NCI-H1105 treated with DMSO at 0.1 percent for 48 hours (cell line): ENCODE results near the gene UBE2L6.
"Not testable (repeated sequence)": the region's sequence is repeated elsewhere in the genome, so short reads cannot be mapped to it uniquely, and the experiment has no call there.

Experiments
- DNase-seq: peaks from one replicate; lab custom pipeline; 2025; lab: John Stamatoyannopoulos, UW

The UBE2L6 gene

GRCh38 chr11:57566905-57567514 lies 462 bp downstream of the UBE2L6 start:
- DNase-seq, result no peak

GRCh38 chr11:57566005-57566904 lies 1.2 kb downstream of the UBE2L6 start:
- no peak for DNase-seq

DNA sequence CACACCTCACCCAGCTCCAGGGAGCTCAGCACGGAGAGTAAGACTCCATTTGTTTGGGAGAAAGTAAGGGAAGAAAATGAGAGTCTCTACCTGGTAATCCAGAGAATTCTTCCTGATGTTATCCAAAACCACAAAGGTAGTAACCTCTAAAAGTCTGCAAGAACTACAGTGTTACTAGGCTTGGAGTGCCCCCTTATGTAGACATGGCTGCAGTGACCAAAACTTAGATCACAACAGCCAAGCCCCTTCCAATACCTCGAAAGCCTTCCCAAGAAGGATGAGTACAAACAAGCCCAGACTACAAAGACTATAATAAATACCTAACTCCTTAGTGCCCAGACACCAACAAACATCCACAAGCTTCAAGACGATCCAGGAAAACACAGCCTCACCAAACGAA lies 4.9 kb downstream of the UBE2L6 start:
- DNase-seq, result no peak

DNA sequence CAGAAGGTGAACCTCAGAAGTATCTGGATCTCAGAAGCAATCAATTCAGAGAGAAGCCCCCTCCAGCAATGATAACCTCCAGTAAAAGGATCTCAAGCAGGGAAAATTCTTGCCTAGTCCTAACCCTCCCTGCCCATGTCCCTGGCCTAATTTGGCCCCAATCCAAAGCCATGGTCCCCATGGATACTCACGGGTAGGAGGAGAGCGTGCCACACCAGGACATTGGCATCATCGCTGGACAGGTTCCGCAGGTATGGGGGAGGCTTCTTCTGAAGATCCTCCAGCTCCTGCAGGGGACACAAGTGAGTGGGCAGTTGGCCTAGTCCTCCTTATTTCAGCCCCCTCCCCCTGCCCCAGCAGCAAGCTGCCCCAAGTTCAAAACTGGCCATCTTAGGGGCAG lies 7.3 kb downstream of the UBE2L6 start:
- no peak for DNase-seq

DNA sequence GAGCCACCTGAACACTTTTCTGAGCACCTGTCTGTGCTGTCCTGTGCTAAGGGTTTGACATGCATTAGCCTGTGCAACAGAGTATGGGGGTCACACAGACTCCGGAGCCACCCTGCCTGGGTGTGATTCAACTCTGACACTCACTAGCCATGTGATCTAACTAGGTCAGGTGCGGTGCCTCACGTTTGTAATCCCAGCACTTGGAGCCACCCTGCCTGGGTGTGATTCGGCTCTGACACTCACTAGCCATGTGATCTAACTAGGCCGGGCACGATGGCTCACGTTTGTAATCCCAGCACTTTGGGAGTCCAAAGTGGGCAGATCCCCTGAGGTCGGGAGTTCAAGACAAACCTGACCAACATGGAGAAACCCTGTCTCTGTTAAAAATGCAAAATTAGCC lies 11.4 kb downstream of the UBE2L6 start:
- no peak for DNase-seq

- DNase-seq, result no peak
These were observed 12.1 kb downstream of the UBE2L6 start for GRCh38 chr11:57555393-57555792.

DNA sequence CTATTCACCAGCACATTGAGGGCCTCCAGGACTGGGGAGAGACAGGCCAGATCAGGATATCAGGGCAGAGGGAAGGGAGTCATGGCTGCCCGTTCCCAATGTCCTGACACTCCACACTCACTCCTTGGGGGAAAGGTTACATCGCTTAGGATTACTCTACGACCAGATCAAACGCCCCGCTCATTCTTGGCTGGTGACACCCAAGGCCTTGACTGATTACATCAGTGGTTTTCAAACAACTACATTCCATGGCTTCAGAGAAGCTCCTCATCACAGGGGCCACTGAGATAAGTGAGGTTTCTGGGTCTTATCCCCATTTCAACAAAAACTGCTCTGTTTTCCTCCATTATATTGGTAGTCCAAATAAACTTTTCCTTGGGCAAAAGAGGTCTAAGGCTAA lies 15.0 kb downstream of the UBE2L6 start:
- DNase-seq, result no peak

- no peak for DNase-seq
These were observed 15.5 kb downstream of the UBE2L6 start for GRCh38 chr11:57551941-57552340.

DNA sequence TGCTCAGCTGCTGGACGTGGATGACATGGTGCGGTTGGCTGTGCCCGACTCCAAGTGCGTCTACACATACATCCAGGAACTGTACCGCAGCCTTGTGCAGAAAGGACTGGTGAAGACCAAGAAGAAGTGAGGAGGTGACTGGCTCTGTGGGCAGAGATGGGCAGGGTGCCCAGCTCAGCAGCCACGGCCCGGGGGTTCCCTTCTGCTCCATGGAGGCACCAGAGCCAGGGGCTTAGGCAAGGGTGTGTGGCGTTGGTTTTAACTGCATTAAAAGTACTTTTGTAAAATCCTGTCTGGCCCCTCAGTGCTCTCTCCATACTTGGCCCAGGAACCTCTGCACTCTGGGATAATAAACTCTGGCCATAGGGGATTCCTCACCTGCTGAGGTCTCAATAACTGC lies 17.5 kb downstream of the UBE2L6 start:
- DNase-seq, result no peak

GRCh38 chr11:57547854-57548377 lies 19.6 kb downstream of the UBE2L6 start:
- no peak for DNase-seq

DNA sequence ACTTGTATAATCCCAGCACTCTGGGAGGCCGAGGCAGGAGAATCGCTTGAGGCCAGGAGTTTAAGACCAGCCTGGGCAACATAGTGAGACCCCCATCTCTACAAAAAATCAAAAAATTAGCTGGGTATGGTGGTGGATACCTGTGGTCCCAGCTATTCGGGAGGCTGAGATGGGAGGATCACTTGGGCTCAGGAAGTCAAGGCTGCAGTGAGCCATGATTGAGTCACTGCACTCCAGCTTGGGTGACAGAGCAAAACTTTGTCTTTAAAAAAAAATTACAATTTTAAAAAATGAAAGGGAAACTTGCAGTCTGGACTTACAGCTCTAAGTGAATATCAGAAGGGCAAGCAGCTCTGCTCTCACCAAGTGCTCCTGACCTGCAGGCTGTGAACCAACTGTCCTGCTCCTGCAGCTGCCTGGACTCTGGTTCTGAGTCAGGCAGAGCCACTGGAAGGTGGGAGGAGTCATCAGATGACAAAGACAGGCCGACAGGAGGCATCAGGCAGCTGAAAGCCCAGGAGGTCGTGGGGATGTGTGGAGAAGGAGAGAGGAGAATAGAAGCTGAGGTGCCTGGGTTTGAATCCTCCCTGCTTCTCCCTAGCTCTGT lies 20.5 kb downstream of the UBE2L6 start:
- DNase-seq, result no peak

- no peak for DNase-seq
These were observed 21.0 kb downstream of the UBE2L6 start for GRCh38 chr11:57546451-57546850.

DNA sequence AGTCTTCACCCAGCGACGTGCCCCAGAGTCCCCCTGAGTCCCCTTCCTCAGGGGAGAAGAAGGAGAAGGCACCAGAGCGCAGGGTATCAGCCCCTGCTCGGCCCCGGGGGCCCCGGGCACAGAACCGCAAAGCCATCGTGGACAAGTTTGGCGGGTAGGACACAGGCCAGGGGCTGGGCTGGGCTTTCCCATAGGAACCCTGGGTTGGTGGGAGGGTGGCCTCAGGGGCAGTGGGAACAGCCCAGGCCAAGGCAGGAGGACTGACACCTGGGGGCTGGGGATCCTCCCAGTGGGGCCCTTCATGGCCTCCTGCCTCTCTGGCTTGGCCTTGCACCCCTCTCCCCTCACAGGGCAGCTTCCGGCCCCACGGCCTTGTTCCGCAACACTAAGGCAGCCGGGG lies 21.6 kb downstream of the UBE2L6 start:
- no peak for DNase-seq

- no peak for DNase-seq
These were observed 22.9 kb downstream of the UBE2L6 start for GRCh38 chr11:57544566-57544965.

DNA sequence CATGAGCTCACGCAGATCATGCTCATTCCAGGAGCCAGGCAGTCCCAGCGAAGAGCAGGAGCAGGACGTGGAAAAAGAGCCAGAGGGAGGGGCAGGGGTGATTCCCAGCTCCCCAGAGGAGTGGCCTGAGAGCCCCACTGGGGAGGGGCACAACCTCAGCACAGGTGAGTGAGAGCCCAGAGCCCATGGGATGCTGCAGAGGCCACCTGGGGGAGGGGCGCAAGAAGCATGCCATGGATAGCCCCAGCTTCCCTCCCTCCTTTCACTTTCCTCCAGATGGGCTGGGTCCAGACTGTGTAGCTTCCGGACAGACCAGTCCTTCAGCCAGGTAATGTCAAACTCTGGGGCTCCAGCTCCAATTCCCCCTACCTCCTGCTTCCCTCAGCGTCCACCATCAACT lies 23.9 kb downstream of the UBE2L6 start:
- DNase-seq, result no peak

GRCh38 chr11:57542582-57542981 lies 24.9 kb downstream of the UBE2L6 start:
- no peak for DNase-seq

- no peak for DNase-seq
These were observed 26.3 kb downstream of the UBE2L6 start for GRCh38 chr11:57541169-57541568.

GRCh38 chr11:57539342-57539741 lies 28.1 kb downstream of the UBE2L6 start:
- no peak for DNase-seq

- DNase-seq, result no peak
These were observed 30.4 kb downstream of the UBE2L6 start, which contains the start of gene SMTNL1 for GRCh38 chr11:57536947-57537619. SMTNL1 (plus strand) TSS chr11:57537595; CDS start chr11:57542643, 5,048 bp downstream.

DNA sequence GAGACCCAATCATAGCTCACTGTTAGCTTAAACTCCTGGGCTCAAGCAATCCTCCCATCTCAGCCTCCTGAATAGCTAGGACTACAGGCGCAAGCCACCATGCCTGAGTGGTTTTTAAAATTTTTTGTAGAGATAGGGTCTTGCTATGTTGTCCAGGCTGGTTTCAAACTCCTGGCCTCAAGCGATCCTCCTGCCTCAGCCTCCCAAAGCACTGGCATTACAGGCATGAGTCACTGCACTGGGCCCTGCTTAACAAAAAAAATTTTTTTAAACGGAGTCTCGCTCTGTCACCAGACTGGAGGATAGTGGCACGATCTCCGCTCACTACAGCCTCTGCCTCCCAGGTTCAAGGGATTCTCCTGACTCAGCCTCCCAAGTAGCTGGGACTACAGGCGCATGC lies 33.0 kb downstream of the UBE2L6 start:
- not testable (repeated sequence) for DNase-seq

DNA sequence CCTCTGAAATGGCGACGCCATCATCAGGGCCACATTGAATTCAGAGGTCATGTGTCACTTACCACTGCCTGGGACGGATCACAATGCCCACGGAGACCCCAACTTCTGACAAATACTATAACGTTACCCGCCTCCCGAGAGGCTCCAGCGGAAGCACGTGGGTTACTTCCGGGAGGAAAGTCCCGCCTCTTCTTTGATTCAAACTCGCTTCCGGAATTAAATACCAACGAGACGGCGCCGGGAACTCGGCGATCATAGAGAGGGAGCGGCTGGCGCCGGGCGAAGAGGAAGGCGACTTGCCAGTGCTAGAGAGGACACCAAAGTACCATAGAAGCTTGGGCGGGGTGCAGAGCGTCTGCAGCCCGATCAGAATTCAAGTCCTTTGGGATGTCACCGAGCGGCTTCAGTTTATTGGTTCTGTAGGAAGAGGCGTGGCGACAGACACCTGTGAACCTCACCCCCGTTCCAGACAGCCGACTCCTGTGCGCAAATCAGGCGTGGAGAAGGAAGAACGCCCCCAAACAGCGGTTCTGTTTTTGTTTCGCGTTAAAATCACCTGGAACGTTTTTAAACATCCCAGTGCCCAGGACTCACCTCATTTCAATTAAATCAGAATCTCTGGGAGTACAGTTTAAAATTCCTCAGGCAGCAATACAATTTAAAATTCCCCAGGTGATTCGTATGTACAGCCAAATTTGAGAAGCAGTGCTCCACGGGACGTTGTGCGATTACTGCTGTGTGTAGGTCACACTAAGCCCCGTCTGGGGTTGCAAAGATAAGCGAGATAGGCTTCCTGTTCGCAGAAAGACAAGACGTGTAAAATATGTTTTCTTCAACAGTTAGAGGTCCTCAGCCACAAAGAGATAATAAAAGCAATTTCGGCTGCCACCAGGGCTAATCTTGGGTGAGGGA lies 36.6 kb downstream of the UBE2L6 start, which contains the start of gene TIMM10:
TIMM10 (minus strand) TSS at position 159 of the 912 bp plus-strand sequence. CDS start 565 bp downstream, outside the sequence.
- peak; percentile 99 for DNase-seq
